ENCODE data around the gene MRPL46.

Gene MRPL46

GRCh38 chr15:88484682-88485331 is 17.6 kb upstream of the MRPL46 start:
- Histone ChIP-seq H3K4me3 (ENCODE audit: low read depth in 1 of 2, low read length in 2 of 2) (no peak overlapping the region), H2AFZ (ENCODE audit: low read depth, low read length) (no peak overlapping the region), H3K9me3 (ENCODE audit: insufficient read depth, low read length, severe bottlenecking) (no peaks in the 10 kb centered on the region), H3K27me3 (ENCODE audit: insufficient read depth, low read length, poor library complexity) (no peaks in the 10 kb centered on the region), H3K79me2 (ENCODE audit: insufficient read depth, low read length) (no peaks in the 10 kb centered on the region), H3K9ac (ENCODE audit: low read depth, low read length) (no peak overlapping the region), H3K27ac (ENCODE audit: low read length) (no peak overlapping the region), H4K20me1 (ENCODE audit: insufficient read depth, low read length) (no peaks in the 10 kb centered on the region; the same call in 1 of the 2 replicates), H3K4me1 (ENCODE audit: insufficient read depth, low read length) (no peaks in the 10 kb centered on the region), H3K4me2 (ENCODE audit: insufficient read depth, low read length) (no peak overlapping the region), H3K36me3 (ENCODE audit: insufficient read depth, low read length) (no peaks in the 10 kb centered on the region)
- TF ChIP-seq CTCF (IDR thresholded peaks at IDR 0.05; ENCODE audit: borderline replicate concordance, extremely low read depth, low read length, poor library complexity, severe bottlenecking) = no peak
- no peak for TF ChIP-seq EZH2 (IDR thresholded peaks at IDR 0.05; ENCODE audit: borderline replicate concordance, low read depth, low read length, severe bottlenecking)
- ATAC-seq (ENCODE audit: insufficient read depth, low read depth) (no peak), DNase-seq (no peak)

GRCh38 chr15:88482263-88482662 is 15.1 kb upstream of the MRPL46 start:
- ATAC-seq (ENCODE audit: insufficient read depth, low read depth) (no peak), DNase-seq (no peak)
- Histone ChIP-seq H3K36me3 (ENCODE audit: insufficient read depth, low read length) (peaks cover 17% of the 10 kb centered on the region), H3K4me1 (ENCODE audit: insufficient read depth, low read length) (no peaks in the 10 kb centered on the region), H3K9me3 (ENCODE audit: insufficient read depth, low read length, severe bottlenecking) (no peaks in the 10 kb centered on the region), H3K27ac (ENCODE audit: low read length) (no peak overlapping the region), H3K27me3 (ENCODE audit: insufficient read depth, low read length, poor library complexity) (no peaks in the 10 kb centered on the region), H3K9ac (ENCODE audit: low read depth, low read length) (no peak overlapping the region), H3K4me3 (ENCODE audit: low read depth in 1 of 2, low read length in 2 of 2) (no peak overlapping the region), H3K4me2 (ENCODE audit: insufficient read depth, low read length) (no peak overlapping the region), H3K79me2 (ENCODE audit: insufficient read depth, low read length) (no peaks in the 10 kb centered on the region), H2AFZ (ENCODE audit: low read depth, low read length) (no peak overlapping the region), H4K20me1 (ENCODE audit: insufficient read depth, low read length) (no peaks in the 10 kb centered on the region)
- TF ChIP-seq CTCF (IDR thresholded peaks at IDR 0.05; ENCODE audit: borderline replicate concordance, extremely low read depth, low read length, poor library complexity, severe bottlenecking) (no peak), EZH2 (IDR thresholded peaks at IDR 0.05; ENCODE audit: borderline replicate concordance, low read depth, low read length, severe bottlenecking) (no peak)

- H3K4me3 ChIP-seq (ENCODE audit: low read depth in 1 of 2, low read length in 2 of 2) = no peak overlapping the region
- H3K9me3 ChIP-seq (ENCODE audit: insufficient read depth, low read length, severe bottlenecking) = no peaks in the 10 kb centered on the region
- H3K27ac ChIP-seq (ENCODE audit: low read length) = no peak overlapping the region
- no peak for TF ChIP-seq CTCF (IDR thresholded peaks at IDR 0.05; ENCODE audit: borderline replicate concordance, extremely low read depth, low read length, poor library complexity, severe bottlenecking)
- no peak for TF ChIP-seq EZH2 (IDR thresholded peaks at IDR 0.05; ENCODE audit: borderline replicate concordance, low read depth, low read length, severe bottlenecking)
- no peak overlapping the region for H3K4me2 ChIP-seq (ENCODE audit: insufficient read depth, low read length)
- peaks cover 28% of the 10 kb centered on the region for H3K36me3 ChIP-seq (ENCODE audit: insufficient read depth, low read length)
- H3K79me2 ChIP-seq (ENCODE audit: insufficient read depth, low read length) = no peaks in the 10 kb centered on the region
- H3K4me1 ChIP-seq (ENCODE audit: insufficient read depth, low read length) = no peaks in the 10 kb centered on the region
- H4K20me1 ChIP-seq (ENCODE audit: insufficient read depth, low read length) = no peaks in the 10 kb centered on the region
- no peak overlapping the region for H2AFZ ChIP-seq (ENCODE audit: low read depth, low read length)
- no peak for DNase-seq
- no peak overlapping the region for H3K9ac ChIP-seq (ENCODE audit: low read depth, low read length)
- H3K27me3 ChIP-seq (ENCODE audit: insufficient read depth, low read length, poor library complexity) = no peaks in the 10 kb centered on the region
- ATAC-seq (ENCODE audit: insufficient read depth, low read depth) = no peak
These were observed 13.8 kb upstream of the MRPL46 start for GRCh38 chr15:88480981-88481380.
